HEK293 (cell line): ENCODE results near the gene EEF1AKMT3.

Experiments used
- BCL11A ChIP-seq: fragments of 450-650 bp; formaldehyde crosslinking; IDR thresholded peaks from 2 replicates; pipeline ENCODE4 v1.5.1; 2016; ENCODE audit warnings: low read depth, missing biosample characterization, missing genetic modification characterization
- FEZF1 ChIP-seq: fragments of 450-650 bp; formaldehyde crosslinking; IDR thresholded peaks from 2 replicates; pipeline ENCODE4 v1.5.1; 2016; ENCODE audit warnings: missing biosample characterization, missing genetic modification characterization
- HIC1 ChIP-seq: fragments of 450-650 bp; formaldehyde crosslinking; IDR thresholded peaks from 2 replicates; pipeline ENCODE4 v1.5.1; 2016; ENCODE audit warnings: missing biosample characterization, missing genetic modification characterization
- HOXC10 ChIP-seq: sonication (generic); formaldehyde crosslinking; IDR thresholded peaks from 2 replicates; pipeline ENCODE4 v1.8.1; 2023; ENCODE audit warnings: mild to moderate bottlenecking, missing genetic modification reagents
- KLF17 ChIP-seq: fragments of 450-650 bp; formaldehyde crosslinking; IDR thresholded peaks from 2 replicates; pipeline ENCODE4 v1.5.1; 2016; ENCODE audit warnings: missing biosample characterization, missing genetic modification characterization
- SCRT1 ChIP-seq: fragments of 450-650 bp; formaldehyde crosslinking; IDR thresholded peaks from 2 replicates; pipeline ENCODE4 v1.5.1; 2016; ENCODE audit warnings: missing biosample characterization, missing genetic modification characterization, borderline replicate concordance
- SETDB1 ChIP-seq: IDR thresholded peaks from one replicate; pipeline ENCODE4 v1.6.1; 2017; ENCODE audit warnings: mild to moderate bottlenecking, low read length, moderate library complexity, mixed read lengths; ENCODE audit not compliant: insufficient read length
- SP3 ChIP-seq: fragments of 450-650 bp; formaldehyde crosslinking; IDR thresholded peaks from 2 replicates; pipeline ENCODE4 v1.5.1; 2016; ENCODE audit warnings: missing biosample characterization, missing genetic modification characterization
- TRIM28 ChIP-seq: IDR thresholded peaks from 2 replicates; pipeline ENCODE4 v1.6.1; 2011; ENCODE audit warnings: low read length, control low read depth, borderline replicate concordance
- ZBTB48 ChIP-seq: fragments of 450-650 bp; formaldehyde crosslinking; IDR thresholded peaks from 2 replicates; pipeline ENCODE4 v1.5.1; 2016; ENCODE audit warnings: missing biosample characterization, missing genetic modification characterization
- ZFHX2 ChIP-seq: fragments of 450-650 bp; formaldehyde crosslinking; conservative IDR thresholded peaks from 2 replicates; pipeline ENCODE4 v1.5.1; 2016; ENCODE audit warnings: missing biosample characterization, missing genetic modification characterization
- ZNF112 ChIP-seq: fragments of 450-650 bp; formaldehyde crosslinking; IDR thresholded peaks from 2 replicates; pipeline ENCODE4 v1.5.0; 2017; ENCODE audit warnings: missing biosample characterization, missing genetic modification characterization
- ZNF202 ChIP-seq: fragments of 450-650 bp; formaldehyde crosslinking; IDR thresholded peaks from 2 replicates; pipeline ENCODE4 v1.5.1; 2016; ENCODE audit warnings: missing biosample characterization, missing genetic modification characterization, borderline replicate concordance
- ZNF302 ChIP-seq: fragments of 450-650 bp; formaldehyde crosslinking; IDR thresholded peaks from 2 replicates; pipeline ENCODE4 v1.5.1; 2016; ENCODE audit warnings: missing biosample characterization, missing genetic modification characterization, low read depth
- ZNF335 ChIP-seq: fragments of 450-650 bp; formaldehyde crosslinking; conservative IDR thresholded peaks from 2 replicates; pipeline ENCODE4 v1.5.1; 2016; ENCODE audit warnings: missing biosample characterization, missing genetic modification characterization
- ZNF398 ChIP-seq: fragments of 450-650 bp; formaldehyde crosslinking; IDR thresholded peaks from 2 replicates; pipeline ENCODE4 v1.5.1; 2017; ENCODE audit warnings: missing biosample characterization, missing genetic modification characterization
- ZNF404 ChIP-seq: fragments of 450-650 bp; formaldehyde crosslinking; IDR thresholded peaks from 2 replicates; pipeline ENCODE4 v1.5.1; 2017; ENCODE audit warnings: missing biosample characterization, missing genetic modification characterization
- ZNF423 ChIP-seq: fragments of 450-650 bp; formaldehyde crosslinking; IDR thresholded peaks from 2 replicates; pipeline ENCODE4 v1.5.1; 2016; ENCODE audit warnings: missing biosample characterization, missing genetic modification characterization
- ZNF426 ChIP-seq: fragments of 450-650 bp; formaldehyde crosslinking; IDR thresholded peaks from 2 replicates; pipeline ENCODE4 v1.5.1; 2017; ENCODE audit warnings: missing biosample characterization, missing genetic modification characterization, mild to moderate bottlenecking, inconsistent platforms, moderate library complexity
- ZNF473 ChIP-seq: fragments of 450-650 bp; formaldehyde crosslinking; IDR thresholded peaks from 2 replicates; pipeline ENCODE4 v1.5.1; 2017; ENCODE audit warnings: missing biosample characterization, missing genetic modification characterization
- ZNF488 ChIP-seq: fragments of 450-650 bp; formaldehyde crosslinking; IDR thresholded peaks from 2 replicates; pipeline ENCODE4 v1.5.1; 2016; ENCODE audit warnings: missing biosample characterization, missing genetic modification characterization
- ZNF513 ChIP-seq: fragments of 450-650 bp; IDR thresholded peaks from 2 replicates; pipeline ENCODE4 v1.5.1; 2018; ENCODE audit warnings: missing biosample characterization, missing genetic modification characterization
- ZNF518A ChIP-seq: fragments of 450-650 bp; formaldehyde crosslinking; conservative IDR thresholded peaks from 2 replicates; pipeline ENCODE4 v1.5.1; 2016; ENCODE audit warnings: low read depth, missing biosample characterization, missing genetic modification characterization
- ZNF555 ChIP-seq: fragments of 450-650 bp; formaldehyde crosslinking; conservative IDR thresholded peaks from 2 replicates; pipeline ENCODE4 v1.5.1; 2017; ENCODE audit warnings: missing biosample characterization, mild to moderate bottlenecking, missing genetic modification characterization, inconsistent platforms
- ZNF596 ChIP-seq: fragments of 450-650 bp; IDR thresholded peaks from 2 replicates; pipeline ENCODE4 v1.5.0; 2018; ENCODE audit warnings: missing biosample characterization, mild to moderate bottlenecking, missing genetic modification characterization, moderate library complexity
- ZNF664 ChIP-seq: fragments of 450-650 bp; formaldehyde crosslinking; IDR thresholded peaks from 2 replicates; pipeline ENCODE4 v1.5.1; 2016; ENCODE audit warnings: missing biosample characterization, missing genetic modification characterization
- ZNF777 ChIP-seq: fragments of 450-650 bp; formaldehyde crosslinking; IDR thresholded peaks from 2 replicates; pipeline ENCODE4 v1.5.1; 2017; ENCODE audit warnings: missing biosample characterization, missing genetic modification characterization, borderline replicate concordance
- ZSCAN16 ChIP-seq: fragments of 450-650 bp; formaldehyde crosslinking; IDR thresholded peaks from 2 replicates; pipeline ENCODE4 v1.5.1; 2016; ENCODE audit warnings: missing biosample characterization, missing genetic modification characterization
- ZSCAN30 ChIP-seq: fragments of 450-650 bp; IDR thresholded peaks from 2 replicates; pipeline ENCODE4 v1.5.1; 2018; ENCODE audit warnings: missing biosample characterization, mild to moderate bottlenecking, missing genetic modification characterization, moderate library complexity

The EEF1AKMT3 gene

GRCh38 chr12:57744194-57744776 is 28.1 kb upstream of the EEF1AKMT3 start (continued):
- no peak for TF ChIP-seq ZNF555 (tag by site-specific recombination)
- TF ChIP-seq ZNF777 (tag by site-specific recombination) = no peak
- no peak for TF ChIP-seq ZFHX2
- peak; percentile 40 for TF ChIP-seq ZNF335 (tag by site-specific recombination)
- TF ChIP-seq HIC1 (tag by site-specific recombination) = no peak; the same call in none of the 2 replicates
- TF ChIP-seq ZNF513 = no peak
- TF ChIP-seq BCL11A = no peak
- TF ChIP-seq ZNF112 (tag by site-specific recombination) = no peak
- 0 out of 2 replicates have a peak, but pooled peaks have one; percentile 25 for TF ChIP-seq ZSCAN30 (tag by site-specific recombination)
- no peak for TF ChIP-seq ZNF488 (tag by site-specific recombination)
- no peak for TF ChIP-seq FEZF1 (tag by site-specific recombination)
- no peak for TF ChIP-seq ZNF473 (tag by site-specific recombination)
- TF ChIP-seq ZNF426 (tag by site-specific recombination) = no peak
- TF ChIP-seq SETDB1 = no peak
- TF ChIP-seq ZNF398 (tag by site-specific recombination) = peak; percentile 33
- no peak for TF ChIP-seq TRIM28
- TF ChIP-seq KLF17 (tag by site-specific recombination) = peak; percentile 89
- TF ChIP-seq ZNF596 (tag by site-specific recombination) = no peak
- TF ChIP-seq SP3 = no peak; the same call in 1 of the 2 replicates
- TF ChIP-seq ZSCAN16 (tag by site-specific recombination) = no peak
- TF ChIP-seq SCRT1 (tag by site-specific recombination) = no peak
- 0 out of 2 replicates have a peak, but pooled peaks have one; percentile 46 for TF ChIP-seq ZNF664 (tag by site-specific recombination)
- no peak for TF ChIP-seq ZNF302 (tag by site-specific recombination)
- TF ChIP-seq ZNF404 (tag by site-specific recombination) = no peak
- no peak for TF ChIP-seq ZNF518A (tag by site-specific recombination)
- TF ChIP-seq ZNF423 (tag by site-specific recombination) = peak; percentile 82
- no peak for TF ChIP-seq ZNF202 (tag by site-specific recombination)
- no peak for TF ChIP-seq ZBTB48 (tag by site-specific recombination)
- TF ChIP-seq HOXC10 (CRISPR knock-in tag) = no peak
